ENCODE measurements around the gene SUSD4.

SUSD4 gene

DNA sequence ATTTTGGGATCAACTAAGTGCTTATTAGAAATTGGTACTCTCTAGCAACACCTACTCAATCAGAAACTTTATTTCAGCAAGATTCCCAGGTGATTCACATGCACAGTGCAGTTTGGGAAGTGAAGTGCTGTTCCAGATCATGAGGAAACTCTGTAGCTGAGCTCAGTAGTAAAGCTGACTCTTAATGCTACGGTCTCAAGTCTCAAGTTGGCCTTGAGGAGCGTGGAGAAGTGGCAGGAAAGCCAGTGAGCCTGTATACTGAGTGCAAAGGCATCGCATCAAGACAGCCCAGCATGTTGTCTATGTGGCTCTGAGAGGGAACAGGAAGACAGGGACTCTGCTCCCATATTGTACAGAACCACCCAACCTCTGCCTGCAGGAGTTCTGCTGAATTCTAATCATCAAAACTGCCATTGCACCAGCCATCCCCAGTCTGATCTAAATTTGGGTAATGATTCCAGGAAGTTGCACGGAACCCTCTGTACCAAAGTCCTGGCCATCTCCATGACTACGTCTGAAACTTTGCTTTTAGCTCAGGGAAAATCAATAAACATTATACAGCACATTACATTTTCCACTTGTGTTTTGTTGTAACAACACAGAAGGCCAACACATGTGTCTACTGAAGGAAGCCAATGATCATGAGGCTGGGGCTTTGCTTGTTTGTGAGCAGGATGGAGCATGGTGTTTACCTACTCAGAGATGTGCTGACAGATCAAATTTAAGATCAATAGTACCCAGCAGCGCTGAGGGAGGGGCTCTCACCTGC is 115.8 kb downstream of the SUSD4 start:
- no peak for DNase-seq

DNA sequence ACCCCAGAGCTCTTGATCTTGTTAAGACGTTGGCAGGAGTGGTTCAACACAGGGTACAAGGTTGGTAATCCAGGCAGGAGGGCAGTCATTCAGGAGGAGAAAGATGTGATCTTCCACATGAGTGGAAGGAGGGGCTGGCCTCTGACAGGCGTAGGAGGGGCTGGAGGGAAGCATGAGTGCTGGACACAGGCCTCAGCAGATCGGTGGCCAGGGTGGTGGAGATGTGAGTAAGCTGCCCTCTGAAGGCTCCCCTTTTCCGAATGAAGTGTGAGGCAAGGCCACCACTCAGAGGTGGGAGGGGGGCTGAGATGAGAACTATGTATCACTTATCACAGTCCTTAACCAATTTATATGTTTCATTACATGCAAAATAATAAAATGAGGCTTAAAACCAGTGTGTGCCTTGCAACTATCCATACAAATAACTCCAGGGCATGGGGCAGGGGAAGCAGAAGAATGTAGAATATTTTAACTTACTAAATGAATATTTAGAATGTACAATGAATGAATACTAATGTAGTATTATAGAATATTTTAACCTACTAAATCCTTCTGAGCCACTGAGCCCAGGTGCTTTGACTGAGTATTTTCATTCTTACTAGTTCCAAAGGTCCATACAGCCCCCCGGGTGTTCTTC is 117.4 kb downstream of the SUSD4 start:
- DNase-seq, result no peak

DNA sequence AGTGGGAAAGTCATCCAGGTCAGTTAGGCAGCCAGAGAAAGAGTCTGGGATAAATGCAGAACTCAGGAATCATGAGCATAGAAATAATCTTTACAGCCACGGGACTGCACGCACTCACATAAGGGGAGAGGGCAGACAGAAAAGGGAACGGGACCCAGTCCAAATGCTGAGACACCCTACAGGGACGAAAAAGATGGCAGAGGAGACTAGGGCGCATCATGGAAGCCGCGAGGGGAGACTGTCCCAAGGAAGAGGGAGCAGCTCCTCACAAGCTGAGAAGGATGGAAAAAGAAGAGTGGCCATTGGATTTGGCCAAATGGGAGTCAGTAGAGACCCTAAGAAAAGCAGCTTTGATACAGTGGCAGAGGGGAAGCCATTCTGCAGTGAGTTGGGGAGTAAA is 118.0 kb downstream of the SUSD4 start:
- no peak for DNase-seq

DNA sequence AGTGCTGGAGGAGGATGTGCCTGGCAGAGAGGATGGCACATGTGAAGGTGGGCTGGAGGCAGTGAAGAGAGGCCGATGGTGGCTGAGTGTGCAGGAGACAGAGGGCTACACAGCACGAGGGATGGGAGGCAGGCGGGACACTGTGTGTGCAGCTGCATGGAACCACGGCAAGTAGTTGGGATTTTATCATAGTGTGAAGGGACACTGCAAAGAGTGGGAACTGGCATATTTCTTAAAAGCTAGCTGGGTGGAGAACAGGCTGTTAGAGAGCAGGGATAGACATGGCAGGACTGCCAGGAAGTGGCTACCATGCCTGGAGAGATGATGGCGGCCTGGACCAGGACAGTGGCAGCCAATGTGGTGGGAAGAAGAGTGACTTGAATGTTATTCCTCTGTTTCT is 118.6 kb downstream of the SUSD4 start:
- DNase-seq, result no peak

DNA sequence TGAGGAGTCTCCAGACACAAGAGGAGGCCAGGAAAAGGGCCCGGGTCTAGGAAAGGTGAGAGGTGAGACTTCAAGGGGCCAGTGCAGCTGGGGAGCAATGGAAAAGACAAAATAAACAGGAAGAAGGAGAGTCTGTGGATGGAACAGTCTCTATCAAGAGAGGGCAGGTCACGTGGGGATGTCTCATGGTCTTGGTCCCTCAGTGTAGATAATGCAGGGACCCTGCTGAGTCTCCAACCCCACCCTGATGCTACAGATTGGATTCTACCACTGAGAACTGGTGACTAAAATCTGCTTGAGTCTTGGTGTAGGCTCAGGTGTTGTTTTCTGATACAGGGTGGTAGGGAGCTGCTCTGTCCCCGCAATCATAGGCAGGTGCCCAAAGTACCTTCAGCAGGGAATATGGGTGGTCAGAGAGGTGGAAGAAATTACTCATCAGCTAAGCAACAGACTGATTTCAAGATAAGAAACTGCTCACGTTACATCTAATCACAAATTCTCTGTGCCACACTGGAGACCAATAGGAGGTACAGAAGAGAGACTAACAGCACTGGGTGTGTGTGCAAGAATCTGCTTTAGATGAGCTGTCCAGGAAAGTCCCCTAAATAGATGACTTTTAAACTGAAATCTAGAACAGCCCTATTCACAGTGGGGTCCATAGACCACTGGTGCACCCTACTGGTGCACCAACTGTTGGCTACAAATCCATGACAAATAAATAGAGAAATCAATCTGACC is 119.4 kb downstream of the SUSD4 start:
- DNase-seq, result no peak

DNA sequence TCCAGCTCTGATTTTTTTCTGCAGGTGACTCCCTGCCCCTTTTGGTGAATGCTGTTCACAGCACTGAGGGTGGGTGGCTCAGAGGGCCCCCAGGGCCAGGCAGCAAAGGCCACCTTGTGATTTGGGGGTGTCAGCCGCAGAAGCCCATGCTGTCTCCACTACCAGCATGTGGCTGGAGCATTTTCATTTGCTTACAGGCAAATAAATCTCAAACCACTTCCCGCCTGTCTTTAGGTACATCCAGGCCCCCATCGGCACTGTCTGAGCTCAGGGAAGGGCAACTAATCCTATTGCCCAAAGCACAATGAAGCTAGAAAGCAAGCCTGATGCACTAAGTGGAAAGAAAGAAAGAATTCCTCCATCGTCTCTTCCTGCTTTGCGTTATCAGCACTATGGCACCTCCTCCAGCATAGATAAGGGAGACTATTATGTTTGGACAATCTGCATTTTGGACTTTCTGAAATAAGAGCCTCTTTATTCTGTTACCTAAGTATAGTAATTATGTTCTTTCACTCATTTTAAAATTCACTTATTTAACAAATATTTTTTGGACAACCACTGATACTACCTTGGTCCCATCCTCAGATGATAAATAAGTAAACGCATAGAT is 120.4 kb downstream of the SUSD4 start:
- no peak for DNase-seq

DNA sequence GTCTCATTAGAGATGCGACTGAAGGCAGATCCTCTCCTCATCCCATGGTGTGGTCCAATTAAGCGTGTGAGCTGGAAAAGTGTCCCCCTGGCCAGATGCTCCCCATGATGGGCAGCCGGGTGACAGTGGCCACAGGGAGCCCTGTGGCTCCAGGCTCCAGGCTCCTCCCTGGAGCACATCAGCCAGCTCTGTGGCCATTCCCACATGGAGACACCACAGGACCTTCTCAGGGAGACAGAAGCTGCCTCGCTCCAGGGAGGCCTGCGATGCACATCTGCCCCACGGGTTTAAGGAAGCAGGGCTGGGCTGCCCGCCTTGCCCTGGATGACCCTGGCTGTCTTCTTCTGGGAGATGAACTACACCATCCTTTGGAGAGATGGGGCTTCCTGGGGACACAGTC is 121.0 kb downstream of the SUSD4 start:
- no peak for DNase-seq

DNA sequence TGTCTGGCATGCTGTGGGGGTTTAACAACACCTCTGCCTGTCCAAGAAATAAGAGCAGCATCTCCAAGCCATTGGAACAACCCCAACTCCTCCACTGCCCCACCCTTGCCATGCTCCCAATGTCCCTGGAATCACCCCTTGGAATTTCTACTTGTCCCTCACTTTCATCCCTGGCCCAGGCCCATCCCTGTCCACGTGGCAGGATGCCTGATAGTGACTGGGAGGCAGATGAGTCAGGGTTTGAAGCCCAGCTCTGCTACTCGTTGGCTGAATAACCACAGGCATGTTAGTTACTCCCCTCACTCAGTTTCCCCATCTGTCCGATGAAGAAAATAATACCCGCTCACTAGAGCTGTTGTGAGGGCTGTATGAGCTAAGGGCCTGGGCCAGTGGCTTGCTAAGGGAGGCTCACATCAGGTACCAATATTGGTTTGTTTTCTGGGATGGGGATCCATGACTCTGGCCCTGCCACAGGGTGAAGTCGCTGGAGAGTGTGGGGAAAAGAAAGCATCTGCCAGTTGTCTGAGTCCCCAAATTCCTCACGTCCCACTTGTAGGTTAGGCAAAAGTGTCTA is 121.5 kb downstream of the SUSD4 start:
- DNase-seq, result no peak

DNA sequence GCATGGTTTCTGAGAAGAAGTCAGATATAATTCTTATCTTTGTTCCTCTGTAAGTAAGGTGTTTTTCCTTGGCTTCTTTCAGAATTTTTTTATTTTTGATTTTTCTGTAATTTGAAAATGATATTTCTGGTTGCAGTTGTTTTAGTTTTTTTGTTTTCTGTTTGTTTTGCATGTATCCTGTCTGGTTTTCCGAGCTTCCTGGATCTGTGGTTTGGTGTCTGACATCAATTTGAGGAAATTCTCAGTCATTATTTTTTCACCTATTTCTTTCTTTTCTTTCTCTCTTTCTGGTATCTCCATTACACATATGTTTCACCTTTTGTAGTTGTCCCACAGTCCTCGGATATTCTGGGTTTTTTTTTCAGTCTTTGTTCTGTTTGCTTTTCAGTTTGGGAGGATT is 123.9 kb downstream of the SUSD4 start:
- DNase-seq, result no peak

DNA sequence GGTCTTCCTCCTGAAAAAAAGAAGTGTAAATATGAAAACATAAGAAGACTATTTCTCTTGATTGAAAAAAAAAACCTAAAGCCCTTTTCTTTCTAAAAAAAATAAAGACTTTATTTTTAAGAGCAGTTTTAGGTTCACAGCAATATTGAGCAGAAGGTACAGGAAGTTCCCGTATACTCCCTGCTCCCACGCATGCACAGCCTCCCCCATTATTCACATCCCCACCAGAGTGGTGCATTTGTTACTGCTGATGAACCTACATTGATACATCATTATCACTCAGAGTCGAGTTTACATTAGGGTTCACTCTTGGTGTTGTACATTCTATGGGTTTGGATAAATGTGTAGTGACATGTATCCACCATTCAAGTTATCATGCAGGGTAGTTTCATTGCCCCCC is 128.9 kb downstream of the SUSD4 start:
- no peak for DNase-seq

DNA sequence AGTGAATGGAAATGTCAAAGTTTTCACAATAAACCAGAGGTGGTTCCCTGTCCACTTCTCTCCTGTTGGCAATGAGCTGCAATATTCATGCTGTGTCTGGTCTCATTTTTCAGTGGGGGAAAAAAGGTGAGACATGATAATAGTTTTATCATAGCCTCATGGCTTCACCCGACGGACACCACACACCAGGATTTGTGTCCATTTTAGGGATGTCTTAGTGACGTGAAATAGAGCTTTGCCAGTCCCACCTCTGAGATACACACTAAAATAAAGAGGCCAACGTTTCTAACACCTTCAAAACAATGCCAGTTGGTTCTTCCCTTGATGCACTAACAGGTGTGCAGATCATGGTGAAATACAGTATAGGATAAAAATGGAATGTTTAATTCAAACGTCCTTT is 129.4 kb downstream of the SUSD4 start:
- no peak for DNase-seq

DNA sequence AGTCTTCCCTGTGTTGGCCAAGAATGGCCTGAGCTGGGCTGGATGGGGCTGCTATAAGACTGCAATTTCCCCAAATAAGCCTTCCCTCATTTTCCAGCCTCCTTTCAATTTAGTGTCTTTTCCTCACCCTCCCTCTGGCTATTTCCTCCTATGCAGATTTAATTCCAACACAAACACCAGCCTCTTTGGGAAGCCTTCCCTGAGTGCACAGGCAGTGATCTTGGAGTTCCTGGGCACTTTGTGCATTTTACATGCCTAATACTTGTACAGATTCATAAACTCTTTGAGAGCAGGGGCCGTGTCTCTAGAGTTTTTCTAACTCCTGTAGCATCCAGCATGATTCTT is 129.8 kb downstream of the SUSD4 start:
- no peak for DNase-seq

DNA sequence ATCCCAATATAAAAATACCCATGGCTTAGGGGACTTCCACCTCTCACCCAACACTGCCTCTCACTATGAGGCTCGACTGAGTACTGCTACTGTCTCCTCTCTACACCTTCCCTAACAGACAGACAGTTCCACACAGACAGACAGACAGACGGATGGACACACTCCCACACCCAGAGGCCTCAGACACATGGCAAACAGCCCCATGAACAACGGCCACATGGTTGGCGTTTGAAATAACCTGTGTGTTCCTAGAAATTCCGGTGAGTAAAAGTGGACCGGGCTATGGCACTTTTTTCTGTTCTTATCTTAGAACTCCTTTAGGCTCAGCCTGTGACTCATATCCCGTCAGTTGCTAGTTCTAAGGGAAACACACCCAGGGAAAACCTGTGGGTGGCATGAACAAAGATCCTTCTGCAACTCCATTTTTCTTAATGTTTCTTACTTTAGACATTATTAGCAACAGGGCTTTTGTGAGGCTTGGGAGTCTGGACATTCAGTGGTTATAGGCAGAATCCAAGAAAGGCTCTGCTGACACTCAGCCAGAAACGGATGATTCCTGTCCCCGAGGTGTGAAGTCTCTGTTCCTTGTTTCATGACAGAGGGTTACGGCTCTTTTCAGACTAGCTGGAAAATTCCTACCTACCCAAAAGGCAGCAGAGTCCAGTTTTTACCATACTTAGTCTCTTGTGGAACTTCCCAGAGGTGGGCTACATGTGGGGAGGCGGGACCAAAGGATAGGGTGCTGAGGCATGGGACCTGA is 130.4 kb downstream of the SUSD4 start:
- peak; percentile 20 for DNase-seq

DNA sequence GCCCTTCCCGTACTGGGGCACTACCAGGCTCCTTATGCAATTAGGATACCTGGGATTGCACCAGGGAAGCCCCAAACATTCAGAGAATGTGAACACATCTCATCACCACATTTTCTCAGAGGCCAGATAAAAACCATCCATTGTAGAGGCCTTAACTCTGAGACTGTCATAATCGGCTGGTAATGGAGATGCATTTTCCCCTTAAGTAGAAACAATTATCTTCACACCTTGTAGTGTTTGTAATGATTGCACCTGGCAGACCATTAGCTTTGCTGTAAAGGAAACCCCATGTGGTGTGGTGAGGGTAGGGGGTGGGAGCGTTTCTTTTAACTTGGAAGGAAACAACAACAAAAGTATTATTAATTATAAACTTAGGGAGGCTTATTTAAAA is 131.0 kb downstream of the SUSD4 start:
- DNase-seq, result no peak

DNA sequence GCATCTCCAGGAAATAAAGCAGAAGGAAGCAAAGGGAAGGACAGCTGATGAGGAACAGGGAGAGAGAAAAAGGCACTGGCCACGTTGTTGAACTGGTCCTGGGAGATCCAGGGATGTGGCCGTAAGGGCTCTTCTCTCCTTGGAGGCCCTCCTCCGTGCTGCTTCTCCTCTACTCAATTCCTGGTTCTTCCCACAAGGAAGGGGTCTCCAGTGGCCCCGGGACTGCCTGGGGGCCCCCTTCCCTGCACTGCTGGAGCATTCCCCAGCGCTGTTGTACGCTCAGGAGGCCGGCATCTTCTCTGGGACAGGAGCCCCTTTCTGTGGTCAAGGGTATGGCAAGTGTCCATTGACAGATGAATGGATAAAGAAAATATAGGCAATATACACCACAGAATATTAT is 132.4 kb downstream of the SUSD4 start:
- DNase-seq, result no peak

DNA sequence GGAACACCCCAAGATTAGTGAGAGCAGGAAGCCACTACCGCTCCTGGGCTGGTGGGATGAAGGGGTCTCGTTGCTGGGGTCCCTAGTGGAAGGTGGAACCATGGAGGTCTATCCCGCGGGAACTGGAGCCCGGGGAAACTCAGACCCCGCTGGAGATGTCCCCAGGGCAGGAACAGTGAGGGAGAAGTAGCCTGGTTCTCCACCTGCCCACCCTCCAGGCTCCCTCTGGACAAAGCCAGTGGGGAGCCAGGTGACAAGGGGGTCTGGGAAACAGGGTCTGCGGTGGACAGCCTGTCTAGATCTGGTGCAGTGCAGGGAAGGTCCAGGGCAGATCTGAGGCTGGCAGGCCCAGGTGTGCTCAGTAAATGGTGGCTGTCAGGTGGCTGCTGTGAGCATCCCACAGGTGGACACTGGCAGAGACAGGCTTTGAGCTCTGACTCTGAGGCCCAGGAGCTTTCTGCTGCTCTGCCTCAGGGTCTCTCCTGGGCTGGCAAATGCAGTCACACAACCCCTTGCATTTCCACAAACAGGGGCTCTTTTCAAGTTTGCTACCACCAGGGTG is 132.9 kb downstream of the SUSD4 start:
- no peak for DNase-seq

DNA sequence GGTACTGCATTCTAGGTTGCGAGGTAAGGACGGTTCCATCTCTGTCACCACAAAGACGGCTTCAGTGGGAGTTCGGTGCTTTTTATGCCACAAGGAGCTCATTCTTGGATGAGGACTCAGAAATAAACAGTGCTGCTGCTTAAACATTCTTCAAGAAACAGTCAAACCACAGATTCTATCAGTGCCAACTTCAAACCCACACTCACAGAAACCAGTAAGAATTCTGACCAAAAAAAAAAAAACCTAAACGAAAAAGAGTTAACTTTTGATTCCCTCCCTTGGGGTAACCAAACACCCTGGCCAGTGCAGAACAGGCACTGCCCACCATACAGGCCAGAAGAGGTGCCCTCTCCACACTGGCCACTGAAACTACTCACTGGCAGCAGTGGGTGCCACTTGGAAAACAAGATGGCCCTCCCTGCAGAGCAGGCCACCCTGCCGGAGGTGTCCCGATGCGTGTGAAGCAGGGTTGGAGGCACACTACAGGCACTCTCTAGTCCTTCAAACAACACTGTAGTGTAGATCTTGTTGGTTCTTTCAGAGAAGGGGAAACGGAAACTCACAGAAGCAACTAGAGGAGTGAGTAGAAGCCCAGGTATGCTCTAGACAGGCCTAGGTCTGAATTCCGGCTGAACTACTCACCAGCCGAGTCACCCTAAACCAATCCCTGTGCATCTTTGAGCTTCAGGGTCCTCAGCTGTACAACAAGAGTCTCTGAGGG is 133.7 kb downstream of the SUSD4 start:
- DNase-seq, result peak; percentile 30

DNA sequence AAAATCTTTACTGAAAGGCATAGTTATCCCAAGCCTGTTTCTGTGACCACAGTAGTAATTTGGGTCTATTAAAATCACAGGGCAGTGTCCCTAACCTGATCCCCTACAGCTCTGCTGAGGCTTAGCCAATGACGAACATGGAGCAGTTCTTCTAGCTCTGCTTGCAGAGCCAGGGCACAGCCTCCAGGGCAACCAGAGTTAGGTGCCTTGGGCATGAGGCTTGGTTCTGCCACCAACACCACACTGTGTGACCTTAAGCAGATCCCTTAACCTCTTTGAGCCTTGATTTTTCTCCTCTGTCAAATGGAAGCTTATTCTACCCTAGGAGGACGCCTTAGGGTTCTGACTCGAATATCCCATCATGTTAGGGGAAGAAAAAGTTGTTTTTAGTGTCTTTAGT is 134.2 kb downstream of the SUSD4 start:
- no peak for DNase-seq

DNA sequence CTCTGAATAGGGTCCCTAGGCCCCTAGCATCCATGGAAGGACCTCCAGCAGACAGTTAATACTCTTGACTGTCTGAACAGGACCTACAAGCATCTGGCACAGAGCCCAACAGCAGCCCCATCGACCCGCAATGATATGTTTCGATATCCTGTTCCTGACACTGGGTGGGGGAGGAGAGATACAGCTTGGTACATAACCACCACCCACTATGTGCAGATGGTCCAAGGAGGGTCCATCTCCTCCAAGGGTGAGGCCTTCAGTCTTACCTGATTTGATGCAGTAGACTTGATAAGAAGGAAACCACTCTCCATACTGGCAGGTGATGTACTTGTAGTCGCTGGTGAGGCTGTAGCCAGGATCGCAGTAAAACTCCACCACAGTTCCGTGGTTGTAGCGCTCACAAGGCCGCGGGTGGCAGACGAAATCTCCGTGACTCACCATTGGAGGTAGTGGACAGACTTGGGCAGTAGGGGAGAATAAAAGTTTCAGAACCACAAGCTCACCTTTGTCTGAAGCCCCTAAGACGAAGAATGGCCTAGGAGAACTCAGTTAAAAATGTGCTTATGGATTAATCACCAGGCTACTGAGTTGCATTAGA is 134.9 kb downstream of the SUSD4 start:
- no peak for DNase-seq

DNA sequence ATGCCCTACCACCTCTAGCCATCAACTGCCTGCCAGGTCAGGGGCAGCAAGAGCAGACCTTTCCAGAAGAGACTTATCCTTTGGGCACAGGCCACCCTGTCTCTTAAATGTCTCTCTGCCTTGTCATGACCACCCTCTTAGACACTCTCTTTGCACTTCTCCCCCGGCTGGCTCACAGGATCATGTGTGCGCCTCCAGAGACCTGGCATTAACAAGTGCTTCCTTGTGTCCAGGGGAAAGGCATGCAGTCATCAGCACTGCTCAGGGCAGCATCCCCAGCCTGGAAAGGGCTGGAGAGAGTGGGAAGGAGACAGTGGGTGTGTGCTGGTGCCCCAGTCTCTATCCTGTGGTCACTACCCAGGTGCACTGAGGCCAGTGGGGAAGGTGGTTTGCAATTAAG is 135.8 kb downstream of the SUSD4 start:
- no peak for DNase-seq

DNA sequence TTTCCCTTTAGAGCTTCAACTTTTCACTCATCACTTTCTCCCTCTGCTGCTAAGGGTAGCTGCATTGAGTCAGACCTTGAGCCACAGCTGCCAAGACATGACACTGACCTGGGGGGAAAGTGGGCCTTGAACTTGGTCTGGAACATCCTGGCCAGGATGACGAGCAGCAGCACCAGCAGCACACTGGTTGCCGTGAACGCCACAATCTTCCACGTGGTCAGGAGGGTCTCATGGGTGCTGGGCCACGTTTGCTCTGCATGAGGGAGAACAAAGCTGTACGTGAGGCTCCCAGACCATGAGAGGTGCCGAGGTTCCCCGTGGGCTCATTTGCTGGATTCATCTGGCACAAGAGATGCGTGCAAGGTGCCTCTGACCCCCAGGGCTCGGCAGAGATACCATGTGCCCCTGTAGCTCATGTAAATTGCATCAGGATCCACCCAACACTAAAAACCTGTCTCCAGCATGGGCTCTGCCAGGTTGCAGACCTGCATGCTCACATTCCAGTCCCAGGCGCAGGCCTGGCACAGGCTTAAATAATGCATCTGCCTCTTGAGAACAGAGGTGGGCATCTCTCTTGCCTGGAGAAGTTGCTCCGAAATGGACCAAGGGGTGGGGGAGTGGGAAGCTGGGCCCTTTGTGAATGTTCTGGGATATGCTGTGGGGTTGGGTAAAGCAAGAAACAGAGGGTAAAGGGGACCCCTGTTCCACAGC is 136.3 kb downstream of the SUSD4 start:
- DNase-seq, result no peak
